KOPT-K1 (cell line): ENCODE data around the gene HBG2.

Experiments used
- H3K27ac ChIP-seq: fragments of 200-600 bp; sonication (generic); 2 replicates; pipeline ENCODE4 v1.5.1; 2016; ENCODE audit warnings: antibody characterized with exemption, mild to moderate bottlenecking, low read depth, low read length; ENCODE audit not compliant: poor library complexity, severe bottlenecking
- H3K36me3 ChIP-seq: fragments of 200-600 bp; sonication (generic); 2 replicates; pipeline ENCODE4 v1.5.1; 2017; ENCODE audit warnings: antibody characterized with exemption, mild to moderate bottlenecking, low read length, moderate library complexity; ENCODE audit not compliant: insufficient read depth
- H3K9me3 ChIP-seq: fragments of 200-600 bp; sonication (generic); 2 replicates; pipeline ENCODE4 v1.5.1; 2017; ENCODE audit warnings: antibody characterized with exemption, low read length, mild to moderate bottlenecking; ENCODE audit not compliant: insufficient read depth, poor library complexity, severe bottlenecking

Gene HBG2

DNA sequence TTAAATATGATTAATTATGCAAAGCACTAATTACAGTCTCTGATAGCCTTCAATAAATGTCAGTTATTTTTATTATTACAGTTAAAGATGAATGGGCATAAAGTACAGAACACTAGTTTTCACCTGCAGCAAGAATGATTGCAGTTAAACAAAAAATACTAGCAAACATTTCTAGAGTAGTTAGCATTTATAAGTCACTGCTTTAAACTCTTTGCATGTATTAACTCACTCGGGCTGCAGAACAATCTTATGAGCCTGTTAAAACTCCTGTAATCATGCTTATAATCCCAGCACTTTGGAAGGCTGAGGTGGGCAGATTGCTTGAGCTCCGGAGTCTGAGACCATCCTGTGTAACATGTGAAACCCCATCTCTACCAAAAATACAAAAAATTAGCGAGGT, 32.3 kb upstream of the HBG2 start:
- Histone ChIP-seq H3K9me3 (no peaks in the 10 kb centered on the region), H3K27ac (no peak overlapping the region), H3K36me3 (no peaks in the 10 kb centered on the region)

DNA sequence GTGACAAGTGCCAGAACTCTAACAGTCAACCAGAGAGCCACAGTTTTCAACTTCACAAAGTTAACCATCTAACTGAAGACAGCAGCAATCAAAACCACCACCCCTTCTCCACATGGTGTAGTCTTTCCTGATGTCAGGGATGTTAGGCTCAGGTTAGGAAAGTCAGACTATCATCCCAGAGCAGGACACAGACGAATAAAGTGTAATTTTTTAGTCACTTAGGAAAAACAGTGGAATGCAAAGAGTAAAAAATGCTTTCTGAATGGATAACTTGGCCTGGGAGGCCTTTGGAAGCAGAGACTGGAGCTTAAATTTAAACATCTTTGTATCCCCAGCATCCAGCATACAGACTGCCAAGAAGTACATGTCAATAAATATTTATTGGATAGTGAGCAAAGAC, 31.8 kb upstream of the HBG2 start:
- Histone ChIP-seq H3K36me3 (no peaks in the 10 kb centered on the region), H3K27ac (no peak overlapping the region), H3K9me3 (no peaks in the 10 kb centered on the region)

DNA sequence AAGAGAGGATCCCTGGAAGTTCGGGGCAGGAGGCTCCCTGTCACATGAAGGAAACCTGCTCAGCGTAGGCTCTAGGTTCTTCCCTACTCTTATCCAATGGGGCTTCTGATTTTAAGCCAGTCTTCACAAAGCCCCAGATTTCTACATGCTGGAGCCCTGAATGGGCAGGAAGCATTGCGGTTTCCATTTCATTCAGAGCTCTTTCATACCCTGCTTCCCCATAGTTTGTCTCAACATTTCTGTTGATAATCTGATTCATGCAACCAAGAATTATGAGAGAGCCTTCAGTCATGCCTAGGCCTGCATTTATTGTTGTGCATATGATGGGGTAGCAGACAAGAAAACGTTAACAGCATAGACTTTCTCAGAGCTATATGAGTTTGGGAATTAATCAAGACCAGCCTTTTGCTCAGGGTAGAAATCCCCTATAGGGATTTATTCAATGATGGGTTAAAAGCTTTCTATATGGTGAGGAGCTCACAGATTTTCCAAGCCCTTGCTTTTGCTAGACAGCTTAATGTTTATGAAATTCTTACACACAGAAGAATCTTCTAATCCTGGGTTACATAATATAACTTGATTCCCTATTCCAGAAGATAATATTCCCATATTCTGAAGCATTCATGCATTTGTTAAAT, 31.2 kb upstream of the HBG2 start:
- Histone ChIP-seq H3K9me3 (no peaks in the 10 kb centered on the region), H3K27ac (no peak overlapping the region), H3K36me3 (no peaks in the 10 kb centered on the region)

DNA sequence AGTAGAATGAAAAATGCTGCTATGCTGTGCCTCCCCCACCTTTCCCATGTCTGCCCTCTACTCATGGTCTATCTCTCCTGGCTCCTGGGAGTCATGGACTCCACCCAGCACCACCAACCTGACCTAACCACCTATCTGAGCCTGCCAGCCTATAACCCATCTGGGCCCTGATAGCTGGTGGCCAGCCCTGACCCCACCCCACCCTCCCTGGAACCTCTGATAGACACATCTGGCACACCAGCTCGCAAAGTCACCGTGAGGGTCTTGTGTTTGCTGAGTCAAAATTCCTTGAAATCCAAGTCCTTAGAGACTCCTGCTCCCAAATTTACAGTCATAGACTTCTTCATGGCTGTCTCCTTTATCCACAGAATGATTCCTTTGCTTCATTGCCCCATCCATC, 30.1 kb upstream of the HBG2 start:
- no peaks in the 10 kb centered on the region for H3K9me3 ChIP-seq
- H3K36me3 ChIP-seq: no peaks in the 10 kb centered on the region
- H3K27ac ChIP-seq: no peak overlapping the region

DNA sequence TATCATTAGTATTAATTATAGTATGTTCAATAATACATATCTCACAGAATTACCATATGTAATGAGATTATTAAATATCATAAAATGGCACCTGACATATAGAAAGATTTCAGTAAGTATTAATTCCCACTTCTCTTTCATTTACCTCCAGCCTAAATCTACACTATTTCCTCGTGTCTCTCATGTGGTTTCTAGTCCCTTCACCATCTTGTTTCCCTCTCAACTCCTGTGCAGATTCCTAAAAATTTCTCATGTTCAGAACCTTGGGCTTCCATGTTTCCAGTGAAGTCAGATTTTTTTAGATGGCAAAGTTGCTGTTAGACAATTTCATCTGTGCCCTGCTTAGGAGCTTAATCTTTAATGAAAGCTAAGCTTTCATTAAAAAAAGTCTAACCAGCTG, 29.3 kb upstream of the HBG2 start:
- Histone ChIP-seq H3K9me3 (no peaks in the 10 kb centered on the region), H3K36me3 (no peaks in the 10 kb centered on the region), H3K27ac (no peak overlapping the region)

DNA sequence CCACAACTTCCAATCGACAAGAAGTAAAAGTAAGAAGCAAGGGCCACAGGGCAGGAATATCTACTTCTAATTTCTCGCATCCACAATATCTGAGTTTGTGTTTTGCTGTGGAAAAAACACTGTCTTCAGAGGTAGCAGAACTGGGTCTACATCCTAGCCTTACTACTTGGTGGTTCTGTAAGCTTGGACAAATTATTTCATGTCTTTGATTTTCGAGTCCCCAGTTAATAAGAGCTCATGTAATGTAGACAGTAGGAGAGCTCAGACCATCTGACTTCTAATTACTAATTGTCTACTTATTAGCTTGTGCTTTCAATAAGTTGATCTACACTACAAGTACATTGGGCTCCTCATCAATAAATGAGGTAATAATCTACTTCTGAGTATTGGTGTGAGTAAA, 28.5 kb upstream of the HBG2 start:
- H3K9me3 ChIP-seq: no peaks in the 10 kb centered on the region
- H3K36me3 ChIP-seq: no peaks in the 10 kb centered on the region
- no peak overlapping the region for H3K27ac ChIP-seq

DNA sequence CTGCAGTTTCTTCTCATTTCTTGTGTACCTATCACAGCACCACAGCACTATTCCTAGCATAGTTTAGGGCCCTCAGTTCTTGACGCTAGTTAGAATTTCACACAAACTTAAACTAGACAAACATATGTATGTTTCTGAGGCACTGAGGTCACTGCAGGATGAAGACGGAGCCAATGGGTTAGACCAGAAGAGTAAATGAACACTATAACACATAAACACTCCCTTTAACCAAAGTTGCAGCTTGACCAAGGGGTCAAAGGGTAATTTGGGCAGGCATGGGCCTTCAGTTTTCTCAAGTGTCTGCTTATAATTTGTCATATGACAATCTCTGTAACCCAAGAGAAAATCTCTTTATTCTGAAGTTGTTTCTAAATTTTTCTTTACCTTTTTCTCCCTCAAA, 28.0 kb upstream of the HBG2 start:
- Histone ChIP-seq H3K27ac (no peak overlapping the region), H3K36me3 (no peaks in the 10 kb centered on the region), H3K9me3 (no peaks in the 10 kb centered on the region)

DNA sequence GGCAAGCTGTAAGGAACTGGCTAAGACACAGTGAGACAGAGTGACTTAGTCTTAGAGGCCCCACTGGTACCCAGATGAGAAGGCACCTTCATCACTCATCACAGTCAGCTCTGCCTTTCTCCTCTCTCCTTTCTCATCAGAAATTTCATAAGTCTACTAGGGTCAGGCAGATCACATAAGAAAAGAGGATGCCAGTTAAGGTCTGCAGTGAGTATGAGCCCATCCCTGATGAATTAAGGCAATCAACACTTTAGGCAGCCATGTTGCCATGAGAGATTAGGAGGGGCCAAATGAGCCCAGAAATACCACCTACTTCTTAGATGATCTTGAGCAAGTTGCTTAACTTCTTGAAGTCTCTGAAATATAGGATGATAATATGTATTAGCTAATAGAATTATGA, 27.0 kb upstream of the HBG2 start:
- Histone ChIP-seq H3K9me3 (no peaks in the 10 kb centered on the region), H3K27ac (no peak overlapping the region), H3K36me3 (no peaks in the 10 kb centered on the region)

DNA sequence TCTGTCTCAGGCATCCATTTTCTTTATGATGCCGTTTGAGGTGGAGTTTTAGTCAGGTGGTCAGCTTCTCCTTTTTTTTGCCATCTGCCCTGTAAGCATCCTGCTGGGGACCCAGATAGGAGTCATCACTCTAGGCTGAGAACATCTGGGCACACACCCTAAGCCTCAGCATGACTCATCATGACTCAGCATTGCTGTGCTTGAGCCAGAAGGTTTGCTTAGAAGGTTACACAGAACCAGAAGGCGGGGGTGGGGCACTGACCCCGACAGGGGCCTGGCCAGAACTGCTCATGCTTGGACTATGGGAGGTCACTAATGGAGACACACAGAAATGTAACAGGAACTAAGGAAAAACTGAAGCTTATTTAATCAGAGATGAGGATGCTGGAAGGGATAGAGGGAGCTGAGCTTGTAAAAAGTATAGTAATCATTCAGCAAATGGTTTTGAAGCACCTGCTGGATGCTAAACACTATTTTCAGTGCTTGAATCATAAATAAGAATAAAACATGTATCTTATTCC, 26.1 kb upstream of the HBG2 start:
- no peaks in the 10 kb centered on the region for H3K36me3 ChIP-seq
- no peaks in the 10 kb centered on the region for H3K9me3 ChIP-seq
- H3K27ac ChIP-seq: no peak overlapping the region

DNA sequence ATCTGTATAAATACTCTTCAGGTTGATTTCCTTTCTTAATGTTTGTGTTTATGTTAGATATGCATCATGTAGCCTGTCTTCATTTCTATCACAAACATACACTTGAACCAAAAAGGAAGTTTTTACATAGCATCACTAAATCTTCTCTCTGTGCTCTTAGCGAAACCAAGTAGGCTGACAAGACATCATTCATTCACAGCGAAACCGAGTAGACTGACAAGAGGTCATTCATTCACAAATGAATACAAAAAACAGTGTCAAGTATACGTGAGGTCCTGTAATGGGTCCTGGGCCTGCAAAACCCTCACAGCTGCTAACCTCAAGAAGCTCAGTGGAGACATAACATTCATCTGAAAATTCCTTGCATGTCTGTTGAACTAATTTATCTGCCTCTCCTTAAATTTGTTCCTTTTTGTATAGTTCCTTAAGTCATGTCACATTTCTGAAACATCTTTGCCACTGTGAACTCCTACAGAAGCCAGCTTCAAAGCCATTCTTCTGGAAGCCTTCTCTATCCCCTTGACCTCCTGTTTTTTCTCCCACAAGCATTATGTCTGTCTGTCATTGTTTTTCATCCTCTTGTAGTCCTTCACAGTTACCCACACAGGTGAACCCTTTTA, 25.0 kb upstream of the HBG2 start:
- Histone ChIP-seq H3K36me3 (no peaks in the 10 kb centered on the region), H3K27ac (no peak overlapping the region), H3K9me3 (no peaks in the 10 kb centered on the region)

DNA sequence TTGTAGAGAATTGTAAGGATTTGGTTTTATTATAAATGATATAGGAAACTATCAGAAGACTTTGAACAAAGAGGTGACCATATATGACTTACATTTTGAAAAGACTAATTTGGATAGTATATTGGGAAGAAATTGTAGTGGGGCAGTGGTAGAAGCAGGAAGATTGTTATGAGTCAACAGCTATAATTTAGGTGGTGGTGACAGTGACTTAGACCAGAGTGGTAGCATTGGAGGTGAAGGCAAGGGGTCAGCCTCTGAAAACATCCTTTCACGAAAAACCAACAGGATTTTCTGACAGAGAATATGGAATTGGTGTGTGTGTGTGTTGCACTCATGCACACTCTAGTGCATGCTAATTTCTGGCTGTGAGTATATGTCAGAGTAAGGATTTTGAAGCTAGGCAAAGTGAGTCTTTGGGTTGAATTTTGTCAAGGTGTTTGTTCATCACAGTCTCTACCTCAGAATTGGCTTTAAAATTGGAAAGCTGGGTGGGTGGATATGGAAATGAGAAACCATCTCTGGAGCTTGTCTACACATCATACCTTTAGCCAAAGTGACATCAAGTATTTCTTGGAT, 23.3 kb upstream of the HBG2 start:
- no peak overlapping the region for H3K27ac ChIP-seq
- no peaks in the 10 kb centered on the region for H3K9me3 ChIP-seq
- H3K36me3 ChIP-seq: no peaks in the 10 kb centered on the region

DNA sequence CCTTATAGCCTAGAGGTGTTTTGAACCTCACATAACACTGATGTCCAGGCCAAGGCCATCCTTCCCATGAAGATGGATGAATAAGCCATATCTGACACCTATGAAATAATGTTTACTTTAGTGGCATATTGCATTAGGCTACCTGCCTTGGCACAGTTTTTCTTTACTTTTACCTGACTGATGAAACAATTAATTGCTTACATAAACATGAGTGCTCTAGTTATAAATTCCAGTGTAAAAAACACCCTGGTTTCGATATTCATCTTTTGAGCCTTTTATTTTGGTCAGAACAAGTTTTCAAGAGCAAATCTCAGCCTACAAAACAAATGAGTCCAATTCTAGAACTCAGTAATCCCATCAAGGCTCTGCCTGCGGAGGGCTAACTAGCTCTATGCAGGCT, 22.1 kb upstream of the HBG2 start:
- no peaks in the 10 kb centered on the region for H3K36me3 ChIP-seq
- no peak overlapping the region for H3K27ac ChIP-seq
- no peaks in the 10 kb centered on the region for H3K9me3 ChIP-seq

DNA sequence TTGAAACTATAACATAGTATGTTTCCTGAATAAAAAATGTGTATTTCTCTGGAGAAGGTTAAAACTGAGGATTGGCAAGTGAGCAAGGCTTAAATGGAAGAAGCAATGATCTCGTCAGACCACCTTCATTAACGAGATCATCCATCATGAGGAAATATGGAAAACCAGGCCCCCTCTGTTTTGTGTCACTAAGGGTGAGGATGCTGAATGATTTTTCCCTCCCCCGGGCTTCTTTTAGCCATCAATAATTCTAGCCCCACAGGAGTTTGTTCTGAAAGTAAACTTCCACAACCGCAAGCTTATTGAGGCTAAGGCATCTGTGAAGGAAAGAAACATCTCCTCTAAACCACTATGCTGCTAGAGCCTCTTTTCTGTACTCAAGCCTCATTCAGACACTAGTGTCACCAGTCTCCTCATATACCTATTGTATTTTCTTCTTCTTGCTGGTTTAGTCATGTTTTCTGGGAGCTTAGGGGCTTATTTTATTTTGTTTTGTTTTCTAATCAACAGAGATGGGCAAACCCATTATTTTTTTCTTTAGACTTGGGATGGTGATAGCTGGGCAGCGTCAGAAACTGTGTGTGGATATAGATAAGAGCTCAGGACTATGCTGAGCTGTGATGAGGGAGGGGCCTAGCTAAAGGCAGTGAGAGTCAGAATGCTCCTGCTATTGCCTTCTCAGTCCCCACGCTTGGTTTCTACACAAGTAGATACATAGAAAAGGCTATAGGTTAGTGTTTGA, 21.0 kb upstream of the HBG2 start:
- no peak overlapping the region for H3K27ac ChIP-seq
- H3K9me3 ChIP-seq: no peaks in the 10 kb centered on the region

DNA sequence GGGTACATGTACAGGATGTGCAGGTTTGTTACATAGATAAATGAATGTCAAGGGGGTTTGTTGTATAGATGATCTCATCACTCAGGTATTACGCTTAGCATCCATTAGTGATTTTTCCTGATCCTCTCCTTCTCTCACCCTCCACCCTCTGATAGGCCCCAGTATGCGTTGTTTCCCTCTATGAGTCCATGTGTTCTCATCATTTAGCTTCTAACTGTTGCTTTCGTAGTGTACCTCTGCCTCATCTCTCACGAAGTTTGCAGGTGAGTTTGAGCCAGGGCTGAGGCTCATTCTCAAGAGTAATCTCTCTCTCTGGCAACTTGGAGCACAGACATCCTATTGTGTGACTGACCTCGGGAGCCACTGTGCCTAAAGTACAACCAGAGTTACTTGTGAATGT, 19.8 kb upstream of the HBG2 start:
- Histone ChIP-seq H3K36me3 (no peaks in the 10 kb centered on the region), H3K27ac (no peak overlapping the region), H3K9me3 (no peaks in the 10 kb centered on the region)

More for the DNA sequence above, 21.0 kb upstream of the HBG2 start:
- H3K36me3 ChIP-seq: no peaks in the 10 kb centered on the region

DNA sequence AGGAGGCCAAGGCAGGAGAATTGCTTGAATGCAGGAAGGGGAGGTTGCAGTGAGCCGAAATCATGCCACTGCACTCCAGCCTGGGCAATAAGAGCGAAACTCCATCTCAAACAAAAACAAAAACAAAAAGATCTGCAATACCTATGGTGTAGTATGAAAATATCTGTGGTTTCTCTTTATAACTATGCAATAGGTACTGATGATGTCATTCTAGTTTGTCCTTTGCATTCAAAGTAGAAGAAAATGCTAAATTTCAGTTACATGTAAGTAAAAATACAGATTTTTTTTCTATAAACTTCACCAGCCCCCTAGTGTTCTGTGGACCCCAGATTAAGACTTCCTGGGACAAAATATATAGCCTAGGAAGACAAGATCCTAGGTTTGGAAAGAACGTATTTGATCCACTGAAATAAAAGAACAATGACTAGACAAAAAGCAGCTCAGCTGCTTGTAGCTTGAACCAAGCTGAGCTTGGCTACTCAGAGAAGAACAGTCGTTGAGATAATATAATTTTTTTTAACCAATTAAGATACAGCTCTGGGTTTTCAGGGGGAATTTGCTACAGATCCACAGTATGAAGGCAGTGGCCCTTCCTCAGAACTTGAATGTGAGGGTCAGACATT, 17.9 kb upstream of the HBG2 start:
- H3K27ac ChIP-seq: no peak overlapping the region
- no peaks in the 10 kb centered on the region for H3K9me3 ChIP-seq
- H3K36me3 ChIP-seq: no peaks in the 10 kb centered on the region
